K562 (cell line): ENCODE data around the gene STK24. TPM values are rescaled to one million over a fixed set of nuclear protein-coding genes. Genes with fewer than 3 reads are reported as not detected.

Experiments
- E2F6 ChIP-seq, 2 experiments: IDR thresholded peaks; 2 replicates each; pipeline ENCODE4 v1.6.1; 2011; ENCODE audit warnings: borderline replicate concordance in 1 of 2, control low read depth in 1 of 2, low read depth in 1 of 2, low read length in 1 of 2, mild to moderate bottlenecking in 1 of 2, mixed read lengths in 1 of 2, moderate library complexity in 1 of 2; ENCODE audit not compliant: insufficient read depth in 1 of 2, insufficient read length in 1 of 2, poor library complexity in 1 of 2, severe bottlenecking in 1 of 2; ENCODE audit errors: extremely low read depth in 1 of 2
- KDM1A ChIP-seq, 2 experiments: fragments of 450-650 bp; IDR thresholded peaks; 2 replicates each; pipeline ENCODE4 v1.6.1; 2016; ENCODE audit warnings: mild to moderate bottlenecking in 2 of 2
- MITF ChIP-seq: IDR thresholded peaks from 2 replicates; pipeline ENCODE4 v1.6.1; 2014; ENCODE audit warnings: antibody characterized with exemption
- NEUROD1 ChIP-seq: fragments of 150-350 bp; IDR thresholded peaks from 2 replicates; pipeline ENCODE4 v1.6.1; 2014; ENCODE audit warnings: borderline replicate concordance, low read length, low read depth; ENCODE audit not compliant: partially characterized antibody
- NR3C1 ChIP-seq: sonication (generic); formaldehyde crosslinking; IDR thresholded peaks from 2 replicates; pipeline ENCODE4 v1.8.1; 2022; ENCODE audit warnings: missing genetic modification reagents
- RFX1 ChIP-seq: fragments of 450-650 bp; IDR thresholded peaks from 2 replicates; pipeline ENCODE4 v1.6.1; 2016; ENCODE audit warnings: mild to moderate bottlenecking, moderate library complexity
- STAT6 ChIP-seq: sonication (generic); formaldehyde crosslinking; IDR thresholded peaks from 2 replicates; pipeline ENCODE4 v1.8.1; 2023; ENCODE audit warnings: mild to moderate bottlenecking, missing genetic modification reagents
- ZBTB2 ChIP-seq: fragments of 450-650 bp; IDR thresholded peaks from 2 replicates; pipeline ENCODE4 v1.6.1; 2016; ENCODE audit warnings: antibody characterized with exemption
- ZBTB5 ChIP-seq: fragments of 450-650 bp; IDR thresholded peaks from 2 replicates; pipeline ENCODE4 v1.6.1; 2017; ENCODE audit warnings: antibody characterized with exemption
- ZNF239 ChIP-seq: fragments of 250-450 bp; sonication (Bioruptor Pico); IDR thresholded peaks from 2 replicates; pipeline ENCODE4 v1.4.0; 2020; ENCODE audit warnings: mild to moderate bottlenecking
- ZNF668 ChIP-seq: fragments of 250-450 bp; sonication (Bioruptor Pico); IDR thresholded peaks from 2 replicates; pipeline ENCODE4 v1.8.0; 2022; ENCODE audit warnings: mild to moderate bottlenecking, inconsistent platforms
- ZNF740 ChIP-seq, 3 experiments: fragments of 200-800 bp in 1 of 3; sonication (Bioruptor generic) in 1 of 3; sonication (generic) in 1 of 3; formaldehyde crosslinking in 1 of 3; IDR thresholded peaks; 2 replicates each; pipeline versions ENCODE4 v1.6.1 to v1.8.0; 2016 to 2022; ENCODE audit warnings: mild to moderate bottlenecking in 2 of 3, missing compliant biosample characterization in 2 of 3, missing genetic modification characterization in 2 of 3, missing genetic modification reagents in 1 of 3
- polyA plus RNA-seq, 8 experiments: library from polyadenylated mRNA; depleted of rRNA in 4 of 8; stranded (reverse) in 5 of 8; unstranded in 3 of 8; fragments of >200 nt; fragmentation: Nextera tagmentation in 2 of 8; fragmentation: Illumina TruSeq in 1 of 8; extraction: Ambion mirVana in 2 of 8; extraction: Trizol in 1 of 8; gene quantifications; 2 replicates each; pipeline versions ENCODE4 v1.2.1 to v1.2.3, GENCODE V29; 2011 to 2014; ENCODE audit warnings: inconsistent platforms in 1 of 8, missing spikeins in 1 of 8
- total RNA-seq, 7 experiments: library from RNA; depleted of rRNA in 6 of 7; stranded (reverse); fragments of >200 nt in 6 of 7; fragmentation: Illumina TruSeq in 2 of 7; extraction: Trizol in 2 of 7; gene quantifications; 2 replicates each; pipeline versions ENCODE4 v1.2.1 to v1.2.3, GENCODE V29; 2011 to 2021; ENCODE audit warnings: low replicate concordance in 1 of 7

The STK24 gene
- total and polyA plus RNA-seq, 9 of the 15 experiments (the other 6 are each of a cell fraction or from before 2014, with no cell fraction given) = 3.8 to 78.4 (median 28.2) TPM

- TF ChIP-seq STAT6 (CRISPR knock-in tag) = no peak
- no peak for TF ChIP-seq ZNF239
- no peak for TF ChIP-seq ZBTB5
- TF ChIP-seq ZBTB2 = no peak
- peak in 1 of 2 experiments; percentile 64 for TF ChIP-seq E2F6 (IDR thresholded peaks at IDR 0.05; ENCODE audit: borderline replicate concordance in 1 of 2, extremely low read depth in 1 of 2, insufficient read depth in 1 of 2, insufficient read length in 1 of 2, low read depth in 1 of 2, low read length in 1 of 2, poor library complexity in 1 of 2, severe bottlenecking in 1 of 2)
- TF ChIP-seq ZNF668 (CRISPR knock-in tag) = no peak
- TF ChIP-seq KDM1A (IDR thresholded peaks at IDR 0.05) = no peak
- TF ChIP-seq RFX1 = no peak
- TF ChIP-seq NR3C1 (CRISPR knock-in tag) = no peak
- no peak for TF ChIP-seq NEUROD1
- no peak for TF ChIP-seq MITF
- TF ChIP-seq ZNF740 (CRISPR knock-in tag; IDR thresholded peaks at IDR 0.05) = no peak
- TF ChIP-seq ZNF740 (tag; IDR thresholded peaks at IDR 0.05) = no peak
Measured at GRCh38 chr13:98571955-98572662, 4.8 kb downstream of the STK24 start (continued).
